Activated T-helper 1 cell treated with anti-CD3 and anti-CD28 coated beads, Interleukin-12 subunit alpha, Interleukin-12 subunit beta, Interleukin-2, Interleukin-4 antibody, amounts not matched to agents 30 ng/mL and 10 ng/mL and 1 ng/mL, durations not matched to agents 14 hours and 24 hours and 36 hours (primary cell): ENCODE results near the gene DAPK1. TPM values are rescaled to one million over a fixed set of nuclear protein-coding genes. Genes with fewer than 3 reads are reported as not detected.

Source experiments
- DNase-seq: peaks from one replicate; pipeline ENCODE4 v3.0.0; 2021; ENCODE audit warnings: low spot score
- H3K27ac Mint-ChIP-seq: one replicate; pipeline ENCODE4 v1.8.0; 2021; ENCODE audit warnings: mild to moderate bottlenecking, mixed read lengths
- H3K27me3 Mint-ChIP-seq: one replicate; pipeline ENCODE4 v1.8.0; 2022; ENCODE audit warnings: mild to moderate bottlenecking, moderate library complexity, mixed read lengths; ENCODE audit not compliant: insufficient read depth
- H3K36me3 Mint-ChIP-seq: one replicate; pipeline ENCODE4 v1.8.0; 2021; ENCODE audit warnings: low read depth, mixed read lengths
- H3K4me1 Mint-ChIP-seq: one replicate; pipeline ENCODE4 v1.8.0; 2021; ENCODE audit warnings: low read depth, mixed read lengths
- H3K4me3 Mint-ChIP-seq: one replicate; pipeline ENCODE4 v1.8.0; 2021; ENCODE audit warnings: mild to moderate bottlenecking, moderate library complexity, mixed read lengths
- H3K9me3 Mint-ChIP-seq: one replicate; pipeline ENCODE4 v1.8.0; 2021; ENCODE audit warnings: mixed read lengths
- intact Hi-C: fragments of 100-400 bp; cut with micrococcal nuclease; formaldehyde crosslinking; loops from one replicate; pipeline ENCODE4 v1.15.1; 2024
- total RNA-seq: library from RNA; stranded (reverse); gene quantifications from 2 replicates; pipeline ENCODE4 v1.2.3, GENCODE V29; 2022

Gene DAPK1
- total RNA-seq, 1 donor from 2014 or later: 2.8 TPM

- Mint-ChIP-seq H3K27ac (no peak overlapping the region), H3K36me3 (no peaks in the 10 kb centered on the region), H3K9me3 (no peaks in the 10 kb centered on the region), H3K4me3 (no peak overlapping the region), H3K27me3 (peaks cover 2% of the 10 kb centered on the region), H3K4me1 (no peaks in the 10 kb centered on the region)
- intact Hi-C loops: no loop called here
- DNase-seq: no peak
Observed at GRCh38 chr9:87527211-87527916, 29.7 kb downstream of the DAPK1 start.

GRCh38 chr9:87528969-87529368 lies 31.3 kb downstream of the DAPK1 start:
- Mint-ChIP-seq H3K36me3 (no peaks in the 10 kb centered on the region), H3K9me3 (no peaks in the 10 kb centered on the region), H3K4me3 (no peak overlapping the region), H3K4me1 (no peaks in the 10 kb centered on the region), H3K27me3 (no peaks in the 10 kb centered on the region), H3K27ac (no peak overlapping the region)
- intact Hi-C loops: no loop called here
- no peak for DNase-seq

GRCh38 chr9:87529671-87530070 lies 32.0 kb downstream of the DAPK1 start:
- no peaks in the 10 kb centered on the region for H3K36me3 Mint-ChIP-seq

GRCh38 chr9:87530716-87531115 lies 33.0 kb downstream of the DAPK1 start:
- intact Hi-C loops: loop anchor here (10.0 kb wide), 1 partner anchor 156 kb away; no protein-coding TSS in a partner anchor
- no peak for DNase-seq
- Mint-ChIP-seq H3K9me3 (no peaks in the 10 kb centered on the region), H3K4me3 (no peak overlapping the region), H3K27me3 (no peaks in the 10 kb centered on the region), H3K27ac (no peak overlapping the region), H3K4me1 (peaks cover under 1% of the 10 kb centered on the region), H3K36me3 (no peaks in the 10 kb centered on the region)

More at GRCh38 chr9:87529671-87530070, 32.0 kb downstream of the DAPK1 start:
- intact Hi-C loops: loop anchor here (10.0 kb wide), 1 partner anchor 155 kb away; no protein-coding TSS in a partner anchor
- no peaks in the 10 kb centered on the region for H3K4me1 Mint-ChIP-seq
- H3K27me3 Mint-ChIP-seq: no peaks in the 10 kb centered on the region
- H3K4me3 Mint-ChIP-seq: no peak overlapping the region
- DNase-seq: no peak
- H3K9me3 Mint-ChIP-seq: no peaks in the 10 kb centered on the region
- H3K27ac Mint-ChIP-seq: no peak overlapping the region

- H3K4me1 Mint-ChIP-seq: peaks cover 6% of the 10 kb centered on the region
- H3K27ac Mint-ChIP-seq: no peak overlapping the region
- intact Hi-C loops: loop anchor here (10.0 kb wide), 1 partner anchor 157 kb away; no protein-coding TSS in a partner anchor
- H3K27me3 Mint-ChIP-seq: no peaks in the 10 kb centered on the region
- H3K9me3 Mint-ChIP-seq: no peaks in the 10 kb centered on the region
- DNase-seq: no peak
- H3K4me3 Mint-ChIP-seq: no peak overlapping the region
- no peaks in the 10 kb centered on the region for H3K36me3 Mint-ChIP-seq
Observed at GRCh38 chr9:87531370-87532295, 34.0 kb downstream of the DAPK1 start.

GRCh38 chr9:87533271-87533670 lies 35.6 kb downstream of the DAPK1 start:
- H3K4me3 Mint-ChIP-seq: no peak overlapping the region
- H3K4me1 Mint-ChIP-seq: peaks cover 6% of the 10 kb centered on the region
- H3K36me3 Mint-ChIP-seq: no peaks in the 10 kb centered on the region
- DNase-seq: no peak
- intact Hi-C loops: loop anchor here (10.0 kb wide), 1 partner anchor 158 kb away; no protein-coding TSS in a partner anchor
- H3K27ac Mint-ChIP-seq: no peak overlapping the region
- H3K27me3 Mint-ChIP-seq: no peaks in the 10 kb centered on the region
- H3K9me3 Mint-ChIP-seq: no peaks in the 10 kb centered on the region

GRCh38 chr9:87534036-87534435 lies 36.4 kb downstream of the DAPK1 start:
- H3K4me1 Mint-ChIP-seq: peaks cover 6% of the 10 kb centered on the region
- H3K27me3 Mint-ChIP-seq: no peaks in the 10 kb centered on the region
- H3K36me3 Mint-ChIP-seq: no peaks in the 10 kb centered on the region
- intact Hi-C loops: loop anchor here (10.0 kb wide), 1 partner anchor 159 kb away; no protein-coding TSS in a partner anchor
- H3K27ac Mint-ChIP-seq: no peak overlapping the region
- no peaks in the 10 kb centered on the region for H3K9me3 Mint-ChIP-seq
- no peak overlapping the region for H3K4me3 Mint-ChIP-seq
- DNase-seq: no peak

GRCh38 chr9:87534957-87535356 lies 37.3 kb downstream of the DAPK1 start:
- Mint-ChIP-seq H3K9me3 (no peaks in the 10 kb centered on the region), H3K4me3 (no peak overlapping the region), H3K36me3 (no peaks in the 10 kb centered on the region), H3K4me1 (peaks cover 6% of the 10 kb centered on the region), H3K27me3 (no peaks in the 10 kb centered on the region), H3K27ac (no peak overlapping the region)
- intact Hi-C loops: loop anchor here (1.0 to 10.0 kb wide), 3 partner anchors 71 to 1183 kb away; partner anchors contain the start of gene TUT7
- no peak for DNase-seq

- Mint-ChIP-seq H3K27me3 (no peaks in the 10 kb centered on the region), H3K4me3 (no peak overlapping the region), H3K27ac (peak overlapping the region; percentile 88), H3K36me3 (no peaks in the 10 kb centered on the region), H3K9me3 (no peaks in the 10 kb centered on the region), H3K4me1 (peaks cover 6% of the 10 kb centered on the region)
- intact Hi-C loops: loop anchor here (1.0 to 10.0 kb wide), 5 partner anchors 36 to 1184 kb away; partner anchors contain the start of gene TUT7
- peak; percentile 1 for DNase-seq
Observed at GRCh38 chr9:87535817-87536539, 38.3 kb downstream of the DAPK1 start.

GRCh38 chr9:87537625-87538024 lies 40.0 kb downstream of the DAPK1 start:
- H3K9me3 Mint-ChIP-seq: no peaks in the 10 kb centered on the region
- intact Hi-C loops: loop anchor here (2.0 to 10.0 kb wide), 3 partner anchors 163 to 1185 kb away; partner anchors contain the start of gene TUT7
- DNase-seq: no peak
- H3K4me1 Mint-ChIP-seq: peaks cover 6% of the 10 kb centered on the region
- no peak overlapping the region for H3K4me3 Mint-ChIP-seq
- no peaks in the 10 kb centered on the region for H3K36me3 Mint-ChIP-seq
- H3K27ac Mint-ChIP-seq: no peak overlapping the region
- H3K27me3 Mint-ChIP-seq: no peaks in the 10 kb centered on the region

- H3K9me3 Mint-ChIP-seq: no peaks in the 10 kb centered on the region
- intact Hi-C loops: no loop called here
- H3K27me3 Mint-ChIP-seq: no peaks in the 10 kb centered on the region
- no peaks in the 10 kb centered on the region for H3K36me3 Mint-ChIP-seq
- H3K4me1 Mint-ChIP-seq: peaks cover 6% of the 10 kb centered on the region
- no peak overlapping the region for H3K27ac Mint-ChIP-seq
- no peak overlapping the region for H3K4me3 Mint-ChIP-seq
- no peak for DNase-seq
Observed at GRCh38 chr9:87540444-87541105, 42.9 kb downstream of the DAPK1 start.

GRCh38 chr9:87541663-87542062 lies 44.0 kb downstream of the DAPK1 start:
- Mint-ChIP-seq H3K27me3 (peaks cover 2% of the 10 kb centered on the region), H3K27ac (no peak overlapping the region), H3K4me1 (no peaks in the 10 kb centered on the region), H3K9me3 (no peaks in the 10 kb centered on the region), H3K36me3 (no peaks in the 10 kb centered on the region), H3K4me3 (no peak overlapping the region)
- DNase-seq: no peak
- intact Hi-C loops: no loop called here
